A673 (cell line): ENCODE data around the gene CTAGE4. TPM values are rescaled to one million over a fixed set of nuclear protein-coding genes. Genes with fewer than 3 reads are reported as not detected.

Source experiments
- BruUV-seq: library from RNA; stranded (reverse); fragments of 400-500 nt; replicated peaks from 2 replicates; lab custom pipeline; 2021; lab: Mats Ljungman, UMichigan
- CTCF ChIA-PET: fragments of 300-600 bp; sonication (Branson Sonifier 250); formaldehyde crosslinking; loops from one replicate; lab custom pipeline; 2022; ENCODE audit warnings: antibody characterized with exemption; lab: Charles Lee
- POLR2A ChIA-PET: fragments of 300-600 bp; sonication (Branson Sonifier 250); formaldehyde crosslinking; loops from one replicate; lab custom pipeline; 2022; ENCODE audit warnings: antibody characterized with exemption; ENCODE audit not compliant: low non-redundant PET; lab: Charles Lee
- DNase-seq: peaks from one replicate; pipeline ENCODE4 v3.0.0-alpha.2; 2015; ENCODE audit warnings: low spot score
- H3K27ac ChIP-seq: fragments of 200-600 bp; sonication (generic); 2 replicates; pipeline ENCODE4 v1.5.1; 2016; ENCODE audit warnings: mixed run types, low read depth, mild to moderate bottlenecking, mixed read lengths, antibody characterized with exemption, low read length; ENCODE audit not compliant: poor library complexity, severe bottlenecking
- H3K27me3 ChIP-seq: fragments of 200-600 bp; sonication (generic); replicated peaks from 2 replicates; pipeline ENCODE4 v1.6.1; 2017; ENCODE audit warnings: mixed run types, low read depth, mild to moderate bottlenecking, mixed read lengths, antibody characterized with exemption, low read length; ENCODE audit not compliant: insufficient read depth, poor library complexity
- H3K36me3 ChIP-seq: fragments of 200-600 bp; sonication (generic); 2 replicates; pipeline ENCODE4 v1.6.1; 2016; ENCODE audit warnings: mixed run types, mild to moderate bottlenecking, mixed read lengths, antibody characterized with exemption, low read length; ENCODE audit not compliant: insufficient read depth, poor library complexity, severe bottlenecking
- H3K4me1 ChIP-seq: fragments of 200-600 bp; sonication (generic); 2 replicates; pipeline ENCODE4 v1.6.1; 2017; ENCODE audit warnings: mixed run types, mild to moderate bottlenecking, mixed read lengths, antibody characterized with exemption, low read length; ENCODE audit not compliant: insufficient read depth, poor library complexity, severe bottlenecking
- H3K4me3 ChIP-seq: fragments of 200-600 bp; sonication (generic); 2 replicates; pipeline ENCODE4 v1.5.1; 2016; ENCODE audit warnings: low read depth, mixed run types, mild to moderate bottlenecking, mixed read lengths, low read length; ENCODE audit not compliant: poor library complexity, severe bottlenecking
- H3K9me3 ChIP-seq: fragments of 200-600 bp; sonication (generic); 2 replicates; pipeline ENCODE4 v1.6.1; 2016; ENCODE audit warnings: mixed run types, low read depth, mild to moderate bottlenecking, mixed read lengths, antibody characterized with exemption, low read length; ENCODE audit not compliant: poor library complexity, severe bottlenecking
- CTCF ChIP-seq: fragments of 300-800, 200-600 bp; sonication (generic); conservative IDR thresholded peaks from 2 replicates; pipeline ENCODE4 v1.5.1; 2017; ENCODE audit warnings: low read depth, mild to moderate bottlenecking, antibody characterized with exemption, low read length, moderate library complexity, mixed read lengths
- EZH2 ChIP-seq: fragments of 200-600 bp; sonication (generic); IDR thresholded peaks from 2 replicates; pipeline ENCODE4 v1.6.1; 2017; ENCODE audit warnings: borderline replicate concordance, low read depth, mild to moderate bottlenecking, mixed read lengths, antibody characterized with exemption, low read length; ENCODE audit not compliant: poor library complexity, severe bottlenecking
- intact Hi-C: fragments of 100-400 bp; cut with micrococcal nuclease; formaldehyde crosslinking; loops from one replicate; pipeline ENCODE4 v1.10.0; 2022; ENCODE audit not compliant: unreplicated experiment
- total RNA-seq: library from RNA; stranded (reverse); gene quantifications from 2 replicates; pipeline ENCODE4 v1.2.3, GENCODE V29; 2021

The CTAGE4 gene
- total RNA-seq, 1 experiment from 2014 or later: not detected

- intact Hi-C loops: no loop called here
- TF ChIP-seq CTCF: no peak
- no peak for TF ChIP-seq EZH2
Observed at GRCh38 chr7:144144426-144144825, 38.8 kb upstream of the CTAGE4 start.

GRCh38 chr7:144148224-144148827 lies 34.9 kb upstream of the CTAGE4 start:
- ChIA-PET CTCF (no interaction called here), POLR2A (no interaction called here)
- no peaks in the 10 kb centered on the region for H3K4me1 ChIP-seq
- peaks cover 3% of the 10 kb centered on the region for H3K9me3 ChIP-seq
- DNase-seq: no peak
- intact Hi-C loops: no loop called here
- H3K27me3 ChIP-seq: no peaks in the 10 kb centered on the region
- H3K4me3 ChIP-seq: no peak overlapping the region
- no peak overlapping the region for H3K27ac ChIP-seq
- H3K36me3 ChIP-seq: no peaks in the 10 kb centered on the region
- no TSS peak for BruUV-seq
- TF ChIP-seq CTCF (no peak), EZH2 (no peak)

More at GRCh38 chr7:144144426-144144825, 38.8 kb upstream of the CTAGE4 start:
- H3K4me1 ChIP-seq: no peaks in the 10 kb centered on the region
- no TSS peak for BruUV-seq
- no peak for DNase-seq
- no peak overlapping the region for H3K4me3 ChIP-seq
- H3K27me3 ChIP-seq: no peaks in the 10 kb centered on the region
- no peak overlapping the region for H3K27ac ChIP-seq
- ChIA-PET POLR2A (no interaction called here), CTCF (no interaction called here)
- H3K36me3 ChIP-seq: no peaks in the 10 kb centered on the region
- no peaks in the 10 kb centered on the region for H3K9me3 ChIP-seq

- POLR2A ChIA-PET: no interaction called here
- no peak overlapping the region for H3K27ac ChIP-seq
- CTCF ChIA-PET: no interaction called here
- H3K27me3 ChIP-seq: no peaks in the 10 kb centered on the region
- BruUV-seq: no TSS peak
- no peaks in the 10 kb centered on the region for H3K36me3 ChIP-seq
- no peak for DNase-seq
- no peaks in the 10 kb centered on the region for H3K4me1 ChIP-seq
- TF ChIP-seq CTCF (no peak), EZH2 (no peak)
- no peaks in the 10 kb centered on the region for H3K9me3 ChIP-seq
- H3K4me3 ChIP-seq: no peak overlapping the region
- intact Hi-C loops: no loop called here
Observed at GRCh38 chr7:144158861-144159260, 24.4 kb upstream of the CTAGE4 start.
